GM23338 (cell line): Measurements from ENCODE around the gene HPS4. TPM values are rescaled to one million over a fixed set of nuclear protein-coding genes. Genes with fewer than 3 reads are reported as not detected.

Experiments
- ATAC-seq: fragments of 200-7000 bp; cut with Tn5 transposase; 3 replicates; pipeline ENCODE4 v1.9.1; 2020
- DNase-seq: peaks from one replicate; pipeline ENCODE4 v3.0.0-alpha.2; 2015; ENCODE audit warnings: low spot score
- H2AFZ ChIP-seq: fragments of 200-600 bp; sonication (generic); 2 replicates; pipeline ENCODE4 v1.8.0; 2016; ENCODE audit warnings: antibody characterized with exemption, mild to moderate bottlenecking, moderate library complexity
- H3F3A ChIP-seq: fragments of 200-600 bp; sonication (generic); replicated peaks from 2 replicates; pipeline ENCODE4 v1.8.0; 2017; ENCODE audit warnings: antibody characterized with exemption, mixed run types, low read depth
- H3K27ac ChIP-seq: fragments of 200-600 bp; sonication (generic); 2 replicates; pipeline ENCODE4 v1.6.1; 2016; ENCODE audit warnings: low read depth
- H3K27me3 ChIP-seq: fragments of 200-600 bp; sonication (generic); 2 replicates; pipeline ENCODE4 v1.8.0; 2016; ENCODE audit warnings: mild to moderate bottlenecking, mixed run types, moderate library complexity; ENCODE audit not compliant: insufficient read depth
- H3K36me3 ChIP-seq: fragments of 200-600 bp; sonication (generic); 2 replicates; pipeline ENCODE4 v1.8.0; 2016; ENCODE audit warnings: mild to moderate bottlenecking; ENCODE audit not compliant: insufficient read depth
- H3K4me1 ChIP-seq: fragments of 200-600 bp; sonication (generic); 2 replicates; pipeline ENCODE4 v1.8.0; 2016; ENCODE audit warnings: mild to moderate bottlenecking, moderate library complexity; ENCODE audit not compliant: insufficient read depth
- H3K4me2 ChIP-seq: fragments of 200-600 bp; sonication (generic); 2 replicates; pipeline ENCODE4 v1.7.1; 2017; ENCODE audit warnings: mixed run types
- H3K4me3 ChIP-seq: fragments of 200-600 bp; sonication (generic); 2 replicates; pipeline ENCODE4 v1.6.1; 2016; ENCODE audit warnings: mixed run types
- H3K79me2 ChIP-seq: fragments of 200-600 bp; sonication (generic); replicated peaks from 2 replicates; pipeline ENCODE4 v1.8.0; 2017; ENCODE audit warnings: mild to moderate bottlenecking; ENCODE audit not compliant: insufficient read depth
- H3K9me2 ChIP-seq: fragments of 200-600 bp; sonication (generic); 2 replicates; pipeline ENCODE4 v1.8.0; 2017; ENCODE audit not compliant: insufficient read depth
- H4K20me1 ChIP-seq: fragments of 200-600 bp; sonication (generic); replicated peaks from 2 replicates; pipeline ENCODE4 v1.8.0; 2017; ENCODE audit warnings: mild to moderate bottlenecking; ENCODE audit not compliant: insufficient read depth
- H3K27ac Mint-ChIP-seq: 2 replicates; pipeline ENCODE4 v1.8.0; 2020; ENCODE audit warnings: inconsistent platforms, mild to moderate bottlenecking, moderate library complexity, mixed read lengths
- H3K27me3 Mint-ChIP-seq: 3 replicates; pipeline ENCODE4 v1.8.0; 2022; ENCODE audit warnings: low read depth, mild to moderate bottlenecking, moderate library complexity, mixed read lengths, inconsistent platforms; ENCODE audit not compliant: insufficient read depth, poor library complexity
- H3K36me3 Mint-ChIP-seq: 3 replicates; pipeline ENCODE4 v1.8.0; 2021; ENCODE audit warnings: low read depth, mild to moderate bottlenecking, inconsistent platforms, moderate library complexity, mixed read lengths
- H3K4me1 Mint-ChIP-seq: 3 replicates; pipeline ENCODE4 v1.8.0; 2020; ENCODE audit warnings: mild to moderate bottlenecking, inconsistent platforms, mixed read lengths
- H3K4me3 Mint-ChIP-seq: 3 replicates; pipeline ENCODE4 v1.8.0; 2021; ENCODE audit warnings: moderate library complexity, mild to moderate bottlenecking, inconsistent platforms, mixed read lengths
- H3K9me3 Mint-ChIP-seq: 3 replicates; pipeline ENCODE4 v1.8.0; 2020; ENCODE audit warnings: moderate library complexity, mild to moderate bottlenecking, inconsistent platforms, mixed read lengths
- JUNB ChIP-seq: IDR thresholded peaks from one replicate; pipeline ENCODE4 v1.6.1; 2016; ENCODE audit warnings: antibody characterized with exemption; ENCODE audit not compliant: unreplicated experiment
- NANOG ChIP-seq: IDR thresholded peaks from 2 replicates; pipeline ENCODE4 v1.6.1; 2016; ENCODE audit warnings: antibody characterized with exemption, borderline replicate concordance
- POLR2AphosphoS5 ChIP-seq: IDR thresholded peaks from 2 replicates; pipeline ENCODE4 v1.6.1; 2016; ENCODE audit warnings: antibody characterized with exemption, low read depth
- STAT1 ChIP-seq: IDR thresholded peaks from one replicate; pipeline ENCODE4 v1.6.1; 2016; ENCODE audit warnings: antibody characterized with exemption; ENCODE audit not compliant: unreplicated experiment
- polyA plus RNA-seq: library from polyadenylated mRNA; unstranded; fragments of >200 nt; fragmentation: Nextera tagmentation; extraction: Ambion mirVana; gene quantifications from 2 replicates; pipeline ENCODE4 v1.2.1, GENCODE V29; 2016
- total RNA-seq: library from RNA; depleted of rRNA; stranded (reverse); fragments of >200 nt; shearing (Covaris generic); gene quantifications from 2 replicates; pipeline ENCODE4 v1.2.3, GENCODE V29; 2014
- TF ChIP-seq, protein P1 (sequence below), 2 experiments: fragments of 200-600 bp in 1 of 2; sonication (generic) in 1 of 2; conservative IDR thresholded peaks; 2 replicates each; pipeline versions ENCODE4 v1.5.1 to v1.6.1; 2016 to 2017; ENCODE audit warnings: antibody characterized with exemption in 2 of 2, low read depth in 2 of 2, mild to moderate bottlenecking in 2 of 2, moderate library complexity in 1 of 2
- TF ChIP-seq, protein P2 (sequence below): fragments of 250-450 bp; sonication (Bioruptor Pico); IDR thresholded peaks from 2 replicates; pipeline ENCODE4 v1.5.0; 2020; ENCODE audit warnings: mild to moderate bottlenecking, moderate library complexity
- TF ChIP-seq, protein P3 (sequence below): IDR thresholded peaks from one replicate; pipeline ENCODE4 v1.6.1; 2018; ENCODE audit warnings: antibody characterized with exemption; ENCODE audit not compliant: unreplicated experiment

The HPS4 gene
- total and polyA plus RNA-seq, 2 experiments from 2014 or later, result 20.3 to 49.4 TPM

DNA sequence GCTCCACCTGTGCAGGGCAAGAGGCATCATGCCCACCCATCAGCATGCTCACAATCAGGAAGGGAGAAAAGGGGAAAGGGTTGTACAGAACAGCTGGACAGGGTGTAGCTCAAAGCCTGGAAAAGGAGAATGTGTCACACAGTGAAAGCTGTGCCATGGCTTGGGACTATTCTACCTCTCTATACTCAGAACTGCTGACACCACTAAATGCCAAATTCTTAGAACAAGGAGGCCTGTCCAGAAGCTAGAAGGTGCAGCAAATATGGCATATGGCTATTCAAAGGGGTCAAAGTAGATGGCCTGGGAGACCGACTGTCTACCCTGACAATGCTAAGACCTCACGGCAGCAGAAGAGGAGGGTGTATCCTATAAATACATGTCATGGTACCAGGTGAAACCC is 12.8 kb downstream of the HPS4 start:
- Histone ChIP-seq H3F3A (no peaks in the 10 kb centered on the region), H3K9me2 (no peaks in the 10 kb centered on the region), H3K4me2 (no peak overlapping the region), H2AFZ (no peak overlapping the region), H4K20me1 (peaks cover 12% of the 10 kb centered on the region; the same call in 1 of the 2 replicates), H3K27ac (no peak overlapping the region), H3K79me2 (no peaks in the 10 kb centered on the region), H3K36me3 (peaks cover 58% of the 10 kb centered on the region), H3K4me3 (no peak overlapping the region), H3K4me1 (no peaks in the 10 kb centered on the region), H3K27me3 (no peaks in the 10 kb centered on the region)
- DNase-seq (no peak), ATAC-seq (no peak)
- Mint-ChIP-seq H3K27ac (no peak overlapping the region), H3K36me3 (peaks cover 81% of the 10 kb centered on the region), H3K4me1 (no peaks in the 10 kb centered on the region), H3K4me3 (no peak overlapping the region), H3K27me3 (no peaks in the 10 kb centered on the region), H3K9me3 (no peaks in the 10 kb centered on the region)
- TF ChIP-seq, protein P1, sequence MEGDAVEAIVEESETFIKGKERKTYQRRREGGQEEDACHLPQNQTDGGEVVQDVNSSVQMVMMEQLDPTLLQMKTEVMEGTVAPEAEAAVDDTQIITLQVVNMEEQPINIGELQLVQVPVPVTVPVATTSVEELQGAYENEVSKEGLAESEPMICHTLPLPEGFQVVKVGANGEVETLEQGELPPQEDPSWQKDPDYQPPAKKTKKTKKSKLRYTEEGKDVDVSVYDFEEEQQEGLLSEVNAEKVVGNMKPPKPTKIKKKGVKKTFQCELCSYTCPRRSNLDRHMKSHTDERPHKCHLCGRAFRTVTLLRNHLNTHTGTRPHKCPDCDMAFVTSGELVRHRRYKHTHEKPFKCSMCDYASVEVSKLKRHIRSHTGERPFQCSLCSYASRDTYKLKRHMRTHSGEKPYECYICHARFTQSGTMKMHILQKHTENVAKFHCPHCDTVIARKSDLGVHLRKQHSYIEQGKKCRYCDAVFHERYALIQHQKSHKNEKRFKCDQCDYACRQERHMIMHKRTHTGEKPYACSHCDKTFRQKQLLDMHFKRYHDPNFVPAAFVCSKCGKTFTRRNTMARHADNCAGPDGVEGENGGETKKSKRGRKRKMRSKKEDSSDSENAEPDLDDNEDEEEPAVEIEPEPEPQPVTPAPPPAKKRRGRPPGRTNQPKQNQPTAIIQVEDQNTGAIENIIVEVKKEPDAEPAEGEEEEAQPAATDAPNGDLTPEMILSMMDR (conservative IDR thresholded peaks at IDR 0.05; ENCODE audit: low read depth in 2 of 2), result no peak
- TF ChIP-seq STAT1 (no peak), JUNB (no peak), POLR2AphosphoS5 (no peak), NANOG (no peak)
- TF ChIP-seq, protein P2, sequence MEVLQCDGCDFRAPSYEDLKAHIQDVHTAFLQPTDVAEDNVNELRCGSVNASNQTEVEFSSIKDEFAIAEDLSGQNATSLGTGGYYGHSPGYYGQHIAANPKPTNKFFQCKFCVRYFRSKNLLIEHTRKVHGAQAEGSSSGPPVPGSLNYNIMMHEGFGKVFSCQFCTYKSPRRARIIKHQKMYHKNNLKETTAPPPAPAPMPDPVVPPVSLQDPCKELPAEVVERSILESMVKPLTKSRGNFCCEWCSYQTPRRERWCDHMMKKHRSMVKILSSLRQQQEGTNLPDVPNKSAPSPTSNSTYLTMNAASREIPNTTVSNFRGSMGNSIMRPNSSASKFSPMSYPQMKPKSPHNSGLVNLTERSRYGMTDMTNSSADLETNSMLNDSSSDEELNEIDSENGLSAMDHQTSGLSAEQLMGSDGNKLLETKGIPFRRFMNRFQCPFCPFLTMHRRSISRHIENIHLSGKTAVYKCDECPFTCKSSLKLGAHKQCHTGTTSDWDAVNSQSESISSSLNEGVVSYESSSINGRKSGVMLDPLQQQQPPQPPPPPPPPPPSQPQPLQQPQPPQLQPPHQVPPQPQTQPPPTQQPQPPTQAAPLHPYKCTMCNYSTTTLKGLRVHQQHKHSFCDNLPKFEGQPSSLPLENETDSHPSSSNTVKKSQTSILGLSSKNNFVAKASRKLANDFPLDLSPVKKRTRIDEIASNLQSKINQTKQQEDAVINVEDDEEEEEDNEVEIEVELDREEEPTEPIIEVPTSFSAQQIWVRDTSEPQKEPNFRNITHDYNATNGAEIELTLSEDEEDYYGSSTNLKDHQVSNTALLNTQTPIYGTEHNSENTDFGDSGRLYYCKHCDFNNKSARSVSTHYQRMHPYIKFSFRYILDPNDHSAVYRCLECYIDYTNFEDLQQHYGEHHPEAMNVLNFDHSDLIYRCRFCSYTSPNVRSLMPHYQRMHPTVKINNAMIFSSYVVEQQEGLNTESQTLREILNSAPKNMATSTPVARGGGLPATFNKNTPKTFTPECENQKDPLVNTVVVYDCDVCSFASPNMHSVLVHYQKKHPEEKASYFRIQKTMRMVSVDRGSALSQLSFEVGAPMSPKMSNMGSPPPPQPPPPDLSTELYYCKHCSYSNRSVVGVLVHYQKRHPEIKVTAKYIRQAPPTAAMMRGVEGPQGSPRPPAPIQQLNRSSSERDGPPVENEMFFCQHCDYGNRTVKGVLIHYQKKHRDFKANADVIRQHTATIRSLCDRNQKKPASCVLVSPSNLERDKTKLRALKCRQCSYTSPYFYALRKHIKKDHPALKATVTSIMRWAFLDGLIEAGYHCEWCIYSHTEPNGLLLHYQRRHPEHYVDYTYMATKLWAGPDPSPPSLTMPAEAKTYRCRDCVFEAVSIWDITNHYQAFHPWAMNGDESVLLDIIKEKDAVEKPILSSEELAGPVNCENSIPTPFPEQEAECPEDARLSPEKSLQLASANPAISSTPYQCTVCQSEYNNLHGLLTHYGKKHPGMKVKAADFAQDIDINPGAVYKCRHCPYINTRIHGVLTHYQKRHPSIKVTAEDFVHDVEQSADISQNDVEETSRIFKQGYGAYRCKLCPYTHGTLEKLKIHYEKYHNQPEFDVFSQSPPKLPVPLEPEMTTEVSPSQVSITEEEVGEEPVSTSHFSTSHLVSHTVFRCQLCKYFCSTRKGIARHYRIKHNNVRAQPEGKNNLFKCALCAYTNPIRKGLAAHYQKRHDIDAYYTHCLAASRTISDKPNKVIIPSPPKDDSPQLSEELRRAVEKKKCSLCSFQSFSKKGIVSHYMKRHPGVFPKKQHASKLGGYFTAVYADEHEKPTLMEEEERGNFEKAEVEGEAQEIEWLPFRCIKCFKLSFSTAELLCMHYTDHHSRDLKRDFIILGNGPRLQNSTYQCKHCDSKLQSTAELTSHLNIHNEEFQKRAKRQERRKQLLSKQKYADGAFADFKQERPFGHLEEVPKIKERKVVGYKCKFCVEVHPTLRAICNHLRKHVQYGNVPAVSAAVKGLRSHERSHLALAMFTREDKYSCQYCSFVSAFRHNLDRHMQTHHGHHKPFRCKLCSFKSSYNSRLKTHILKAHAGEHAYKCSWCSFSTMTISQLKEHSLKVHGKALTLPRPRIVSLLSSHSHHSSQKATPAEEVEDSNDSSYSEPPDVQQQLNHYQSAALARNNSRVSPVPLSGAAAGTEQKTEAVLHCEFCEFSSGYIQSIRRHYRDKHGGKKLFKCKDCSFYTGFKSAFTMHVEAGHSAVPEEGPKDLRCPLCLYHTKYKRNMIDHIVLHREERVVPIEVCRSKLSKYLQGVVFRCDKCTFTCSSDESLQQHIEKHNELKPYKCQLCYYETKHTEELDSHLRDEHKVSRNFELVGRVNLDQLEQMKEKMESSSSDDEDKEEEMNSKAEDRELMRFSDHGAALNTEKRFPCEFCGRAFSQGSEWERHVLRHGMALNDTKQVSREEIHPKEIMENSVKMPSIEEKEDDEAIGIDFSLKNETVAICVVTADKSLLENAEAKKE (CRISPR knock-in tag), result no peak
- TF ChIP-seq, protein P3, sequence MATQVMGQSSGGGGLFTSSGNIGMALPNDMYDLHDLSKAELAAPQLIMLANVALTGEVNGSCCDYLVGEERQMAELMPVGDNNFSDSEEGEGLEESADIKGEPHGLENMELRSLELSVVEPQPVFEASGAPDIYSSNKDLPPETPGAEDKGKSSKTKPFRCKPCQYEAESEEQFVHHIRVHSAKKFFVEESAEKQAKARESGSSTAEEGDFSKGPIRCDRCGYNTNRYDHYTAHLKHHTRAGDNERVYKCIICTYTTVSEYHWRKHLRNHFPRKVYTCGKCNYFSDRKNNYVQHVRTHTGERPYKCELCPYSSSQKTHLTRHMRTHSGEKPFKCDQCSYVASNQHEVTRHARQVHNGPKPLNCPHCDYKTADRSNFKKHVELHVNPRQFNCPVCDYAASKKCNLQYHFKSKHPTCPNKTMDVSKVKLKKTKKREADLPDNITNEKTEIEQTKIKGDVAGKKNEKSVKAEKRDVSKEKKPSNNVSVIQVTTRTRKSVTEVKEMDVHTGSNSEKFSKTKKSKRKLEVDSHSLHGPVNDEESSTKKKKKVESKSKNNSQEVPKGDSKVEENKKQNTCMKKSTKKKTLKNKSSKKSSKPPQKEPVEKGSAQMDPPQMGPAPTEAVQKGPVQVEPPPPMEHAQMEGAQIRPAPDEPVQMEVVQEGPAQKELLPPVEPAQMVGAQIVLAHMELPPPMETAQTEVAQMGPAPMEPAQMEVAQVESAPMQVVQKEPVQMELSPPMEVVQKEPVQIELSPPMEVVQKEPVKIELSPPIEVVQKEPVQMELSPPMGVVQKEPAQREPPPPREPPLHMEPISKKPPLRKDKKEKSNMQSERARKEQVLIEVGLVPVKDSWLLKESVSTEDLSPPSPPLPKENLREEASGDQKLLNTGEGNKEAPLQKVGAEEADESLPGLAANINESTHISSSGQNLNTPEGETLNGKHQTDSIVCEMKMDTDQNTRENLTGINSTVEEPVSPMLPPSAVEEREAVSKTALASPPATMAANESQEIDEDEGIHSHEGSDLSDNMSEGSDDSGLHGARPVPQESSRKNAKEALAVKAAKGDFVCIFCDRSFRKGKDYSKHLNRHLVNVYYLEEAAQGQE, result no peak
